Upper lobe of left lung (tissue), 4 donors: Measurements from ENCODE around the gene UBAC1.

Source experiments
- EP300 ChIP-seq, 4 donors: sonication (generic); formaldehyde crosslinking; IDR thresholded peaks; one replicate each; pipeline ENCODE4 v1.5.1; 2017; ENCODE audit warnings: antibody characterized with exemption in 4 of 4, control low read depth in 2 of 4
- POLR2A ChIP-seq, 4 donors: fragments of 450-650 bp; IDR thresholded peaks; one replicate each; pipeline ENCODE4 v1.5.1; 2016 to 2017; ENCODE audit warnings: antibody characterized with exemption in 4 of 4, mild to moderate bottlenecking in 2 of 4
- POLR2AphosphoS5 ChIP-seq, 2 donors: sonication (generic); formaldehyde crosslinking; IDR thresholded peaks; one replicate each; pipeline ENCODE4 v1.5.1; 2017; ENCODE audit warnings: antibody characterized with exemption in 2 of 2
- TF ChIP-seq, protein P1 (sequence below), 6 experiments: fragments of 450-650 bp in 4 of 6; fragments of 200-600 bp in 2 of 6; sonication (generic) in 2 of 6; IDR thresholded peaks; one replicate each; pipeline ENCODE4 v1.5.1; 2016 to 2019; ENCODE audit warnings: antibody characterized with exemption in 6 of 6

DNA sequence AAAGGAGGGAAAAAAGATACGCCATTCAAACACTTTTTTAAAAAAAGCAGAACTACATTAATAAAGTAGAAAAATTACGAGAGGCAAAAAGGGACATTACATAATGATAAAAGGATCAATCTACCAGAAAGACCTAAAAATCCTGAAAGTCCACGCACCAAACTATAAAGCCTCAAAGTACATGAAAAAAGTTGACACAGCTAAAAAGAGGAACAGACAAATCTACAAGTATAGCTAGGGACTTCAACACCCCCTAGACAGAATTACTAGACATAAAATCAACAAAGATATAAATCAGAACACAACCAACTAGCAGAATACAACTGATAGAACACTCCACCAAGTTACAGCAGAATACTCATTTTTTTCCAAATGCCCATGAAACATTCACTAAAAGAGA lies 65.0 kb downstream of the UBAC1 start:
- TF ChIP-seq, protein P1, sequence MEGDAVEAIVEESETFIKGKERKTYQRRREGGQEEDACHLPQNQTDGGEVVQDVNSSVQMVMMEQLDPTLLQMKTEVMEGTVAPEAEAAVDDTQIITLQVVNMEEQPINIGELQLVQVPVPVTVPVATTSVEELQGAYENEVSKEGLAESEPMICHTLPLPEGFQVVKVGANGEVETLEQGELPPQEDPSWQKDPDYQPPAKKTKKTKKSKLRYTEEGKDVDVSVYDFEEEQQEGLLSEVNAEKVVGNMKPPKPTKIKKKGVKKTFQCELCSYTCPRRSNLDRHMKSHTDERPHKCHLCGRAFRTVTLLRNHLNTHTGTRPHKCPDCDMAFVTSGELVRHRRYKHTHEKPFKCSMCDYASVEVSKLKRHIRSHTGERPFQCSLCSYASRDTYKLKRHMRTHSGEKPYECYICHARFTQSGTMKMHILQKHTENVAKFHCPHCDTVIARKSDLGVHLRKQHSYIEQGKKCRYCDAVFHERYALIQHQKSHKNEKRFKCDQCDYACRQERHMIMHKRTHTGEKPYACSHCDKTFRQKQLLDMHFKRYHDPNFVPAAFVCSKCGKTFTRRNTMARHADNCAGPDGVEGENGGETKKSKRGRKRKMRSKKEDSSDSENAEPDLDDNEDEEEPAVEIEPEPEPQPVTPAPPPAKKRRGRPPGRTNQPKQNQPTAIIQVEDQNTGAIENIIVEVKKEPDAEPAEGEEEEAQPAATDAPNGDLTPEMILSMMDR (IDR thresholded peaks at IDR 0.05), result no peak
- TF ChIP-seq POLR2AphosphoS5 (IDR thresholded peaks at IDR 0.05) (no peak), POLR2A (IDR thresholded peaks at IDR 0.05) (no peak), EP300 (IDR thresholded peaks at IDR 0.05) (no peak)
